Right lobe of liver (tissue), 6 donors: ENCODE measurements around the gene NGF. TPM values are rescaled to one million over a fixed set of nuclear protein-coding genes. Genes with fewer than 3 reads are reported as not detected.

Experiments used
- ATAC-seq, 4 donors: fragments of 200-7000 bp; cut with Tn5 transposase; one replicate each; pipeline ENCODE4 v1.9.1; 2020; ENCODE audit warnings: mild to moderate bottlenecking in 4 of 4, moderate library complexity in 4 of 4
- DNase-seq, 3 donors: peaks; one replicate each; pipeline ENCODE4 v3.0.0-alpha.2; 2020
- H3K27ac ChIP-seq, 3 donors: fragments of 200-600 bp; one replicate each; pipeline ENCODE4 v1.8.0; 2022
- H3K27me3 ChIP-seq, 2 donors: fragments of 200-600 bp; one replicate each; pipeline ENCODE4 v1.8.0; 2022
- H3K36me3 ChIP-seq, 4 donors: fragments of 200-600 bp; sonication (generic) in 1 of 4; one replicate each; pipeline versions ENCODE4 v1.5.1 to v1.8.0; 2017 to 2022; ENCODE audit warnings: control low read depth in 1 of 4
- H3K4me1 ChIP-seq, 4 donors: fragments of 200-600 bp; sonication (generic) in 1 of 4; one replicate each; pipeline versions ENCODE4 v1.5.1 to v1.8.0; 2017 to 2022; ENCODE audit warnings: control low read depth in 1 of 4
- H3K4me3 ChIP-seq, 3 donors: fragments of 200-600 bp; one replicate each; pipeline ENCODE4 v1.8.0; 2022
- H3K9me3 ChIP-seq, 4 donors: fragments of 200-600 bp; sonication (generic) in 1 of 4; one replicate each; pipeline versions ENCODE4 v1.5.1 to v1.8.0; 2017 to 2022; ENCODE audit warnings: control low read depth in 1 of 4
- POLR2A ChIP-seq: fragments of 450-650 bp; IDR thresholded peaks from one replicate; pipeline ENCODE4 v1.6.1; 2017; ENCODE audit warnings: antibody characterized with exemption, mild to moderate bottlenecking
- WGBS: methylation state at CpG from one replicate; pipeline ENCODE4 v1.1.6; 2018; ENCODE audit warnings: low coverage, low lambda C conversion rate; ENCODE audit not compliant: insufficient coverage; ENCODE audit errors: missing lambda C conversion rate; 5-methylcytosine and 5-hydroxymethylcytosine counted together
- intact Hi-C, 2 donors: fragments of 100-400 bp; cut with DNase I; formaldehyde crosslinking; loops; one replicate each; pipeline versions ENCODE4 v1.11.2 to v1.14.1; 2022
- total RNA-seq, 6 experiments: library from RNA; depleted of rRNA in 2 of 6; stranded (reverse); fragments of >200 nt in 2 of 6; fragmentation: NEBNext Ultra II Directional in 3 of 6; extraction: Animal tissue kit (Norgen Biotek cat#: 25700) in 3 of 6; gene quantifications; one replicate each; pipeline versions ENCODE4 v1.1.0 to v1.2.4, GENCODE V29; 2016 to 2023
- TF ChIP-seq, protein P1 (sequence below), 4 donors: fragments of 200-600 bp in 3 of 4; fragments of 450-650 bp in 1 of 4; IDR thresholded peaks; one replicate each; pipeline versions ENCODE4 v1.5.1 to v1.8.0; 2016 to 2022; ENCODE audit warnings: antibody characterized with exemption in 4 of 4, mild to moderate bottlenecking in 2 of 4
- donor health status: DM: no; HTN: yes; CAD: no.
- donor health status: DM: no; HTN: no; CAD: no.
- donor health status: DM: no; HTN: no; CAD: no.
- donor health status: DM: no; HTN: yes; CAD: no.
- donor health status: DM: no; HTN: yes; CAD: no.

The NGF gene
- total RNA-seq, 6 experiments from 2014 or later, result 0.22 to 1.3 (median 0.49) TPM

DNA sequence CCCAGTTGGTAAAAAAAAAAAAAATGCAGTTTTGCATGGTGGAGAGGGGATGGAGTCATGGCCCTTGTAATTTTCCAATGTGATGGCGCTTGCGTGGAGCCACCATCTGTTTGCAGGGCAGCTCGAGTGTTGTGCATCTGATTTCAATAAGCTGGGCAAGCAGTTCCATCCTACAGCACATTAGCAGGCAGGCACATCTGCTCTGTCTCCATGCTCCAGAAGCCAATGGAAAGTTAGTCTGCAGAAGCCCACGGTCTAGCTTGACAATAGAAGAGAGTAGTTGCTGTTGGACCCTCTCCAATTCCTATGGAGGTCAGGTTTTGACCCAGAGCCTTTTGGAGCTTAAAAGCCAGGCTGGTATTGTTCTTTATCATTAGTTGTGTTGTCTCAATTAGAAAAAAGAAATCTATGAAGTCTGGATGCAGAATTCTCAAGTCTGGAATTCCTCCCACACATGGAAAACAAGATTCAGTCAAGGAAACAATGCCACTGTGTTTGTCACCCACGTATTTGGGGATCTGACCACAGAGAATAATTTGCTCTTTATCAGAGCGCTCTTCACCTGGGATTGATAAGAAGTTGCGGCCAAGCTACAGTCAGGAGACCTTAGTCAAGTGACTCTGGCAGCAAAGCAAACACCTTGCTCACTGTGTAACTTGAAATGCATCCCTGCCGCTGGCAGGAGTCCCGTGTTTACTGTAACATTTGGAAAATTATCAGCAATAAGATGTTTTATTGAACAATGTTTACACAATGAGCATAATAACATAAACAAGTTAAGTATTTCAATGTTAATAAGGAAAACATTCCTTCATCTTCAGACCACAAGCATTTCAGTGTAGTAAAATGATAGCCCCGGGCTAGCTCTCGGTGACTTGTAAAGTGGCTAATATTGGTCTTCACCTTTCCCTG is 20.7 kb downstream of the NGF start:
- no peaks in the 10 kb centered on the region for H3K27me3 ChIP-seq
- whole genome bisulfite sequencing, result 56% methylated on average over 11 of the region's 11 CpGs
- no peak for DNase-seq
- no peak for TF ChIP-seq POLR2A
- TF ChIP-seq, protein P1, sequence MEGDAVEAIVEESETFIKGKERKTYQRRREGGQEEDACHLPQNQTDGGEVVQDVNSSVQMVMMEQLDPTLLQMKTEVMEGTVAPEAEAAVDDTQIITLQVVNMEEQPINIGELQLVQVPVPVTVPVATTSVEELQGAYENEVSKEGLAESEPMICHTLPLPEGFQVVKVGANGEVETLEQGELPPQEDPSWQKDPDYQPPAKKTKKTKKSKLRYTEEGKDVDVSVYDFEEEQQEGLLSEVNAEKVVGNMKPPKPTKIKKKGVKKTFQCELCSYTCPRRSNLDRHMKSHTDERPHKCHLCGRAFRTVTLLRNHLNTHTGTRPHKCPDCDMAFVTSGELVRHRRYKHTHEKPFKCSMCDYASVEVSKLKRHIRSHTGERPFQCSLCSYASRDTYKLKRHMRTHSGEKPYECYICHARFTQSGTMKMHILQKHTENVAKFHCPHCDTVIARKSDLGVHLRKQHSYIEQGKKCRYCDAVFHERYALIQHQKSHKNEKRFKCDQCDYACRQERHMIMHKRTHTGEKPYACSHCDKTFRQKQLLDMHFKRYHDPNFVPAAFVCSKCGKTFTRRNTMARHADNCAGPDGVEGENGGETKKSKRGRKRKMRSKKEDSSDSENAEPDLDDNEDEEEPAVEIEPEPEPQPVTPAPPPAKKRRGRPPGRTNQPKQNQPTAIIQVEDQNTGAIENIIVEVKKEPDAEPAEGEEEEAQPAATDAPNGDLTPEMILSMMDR (IDR thresholded peaks at IDR 0.05), result no peak
- no peaks in the 10 kb centered on the region for H3K36me3 ChIP-seq
- no peak for ATAC-seq
- H3K9me3 ChIP-seq, result no peaks in the 10 kb centered on the region
- H3K4me1 ChIP-seq, result no peaks in the 10 kb centered on the region
- intact Hi-C loops, result no loop called here
- H3K4me3 ChIP-seq, result no peak overlapping the region
- no peak overlapping the region for H3K27ac ChIP-seq

DNA sequence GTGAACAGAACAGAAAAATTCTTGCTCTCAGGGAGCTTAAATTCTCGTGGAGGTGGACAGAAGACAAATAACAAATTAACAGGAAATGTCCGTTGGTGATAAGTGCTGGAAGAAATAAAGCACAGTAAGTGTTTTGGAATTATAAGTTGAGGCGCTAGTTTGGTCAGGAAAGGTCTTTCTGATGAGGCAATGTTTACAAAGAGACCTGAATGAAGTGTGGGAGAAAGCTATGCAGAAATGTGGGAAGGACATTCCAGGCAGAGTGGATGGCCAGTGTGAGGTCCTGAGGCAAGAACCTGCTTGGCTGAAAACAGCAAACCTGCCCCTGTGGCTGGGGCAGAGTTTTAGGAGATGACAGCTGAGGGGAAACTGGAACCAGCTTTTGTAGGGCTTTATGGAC is 23.3 kb downstream of the NGF start:
- no peak overlapping the region for H3K4me3 ChIP-seq
- TF ChIP-seq POLR2A, result no peak
- TF ChIP-seq, protein P1 (IDR thresholded peaks at IDR 0.05), result no peak
- no peaks in the 10 kb centered on the region for H3K36me3 ChIP-seq
- H3K9me3 ChIP-seq, result no peaks in the 10 kb centered on the region
- 18% methylated on average over 3 of the region's 3 CpGs for WGBS
- no peak for DNase-seq
- H3K27ac ChIP-seq, result no peak overlapping the region
- intact Hi-C loops, result no loop called here
- H3K4me1 ChIP-seq, result no peaks in the 10 kb centered on the region
- ATAC-seq, result no peak
- H3K27me3 ChIP-seq, result no peaks in the 10 kb centered on the region

DNA sequence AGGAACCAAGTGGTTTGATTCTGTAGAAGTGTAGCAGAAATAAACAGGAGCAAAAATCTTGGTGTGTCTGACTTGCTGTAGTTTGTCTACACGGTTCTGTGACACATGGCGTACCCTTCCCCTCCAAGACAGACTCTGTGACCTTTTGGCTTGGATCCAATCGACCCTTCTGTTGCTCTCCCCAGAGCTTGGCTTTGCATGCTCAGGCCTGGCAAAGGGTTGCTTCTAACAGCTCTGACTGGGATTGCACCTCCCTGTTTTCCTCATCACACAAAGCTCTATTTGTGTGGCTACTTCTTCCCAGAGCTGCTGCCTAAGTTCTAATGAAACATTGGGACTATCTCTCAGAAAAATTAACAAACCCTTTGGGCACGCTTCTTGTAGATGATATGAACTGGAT is 24.0 kb downstream of the NGF start:
- 37% methylated on average over 4 of the region's 4 CpGs for WGBS
- Histone ChIP-seq H3K27me3 (no peaks in the 10 kb centered on the region), H3K4me1 (no peaks in the 10 kb centered on the region), H3K4me3 (no peak overlapping the region), H3K36me3 (no peaks in the 10 kb centered on the region), H3K9me3 (no peaks in the 10 kb centered on the region), H3K27ac (no peak overlapping the region)
- ATAC-seq (no peak), DNase-seq (no peak)
- TF ChIP-seq POLR2A, result no peak
- TF ChIP-seq, protein P1 (IDR thresholded peaks at IDR 0.05), result no peak
- intact Hi-C loops, result no loop called here

DNA sequence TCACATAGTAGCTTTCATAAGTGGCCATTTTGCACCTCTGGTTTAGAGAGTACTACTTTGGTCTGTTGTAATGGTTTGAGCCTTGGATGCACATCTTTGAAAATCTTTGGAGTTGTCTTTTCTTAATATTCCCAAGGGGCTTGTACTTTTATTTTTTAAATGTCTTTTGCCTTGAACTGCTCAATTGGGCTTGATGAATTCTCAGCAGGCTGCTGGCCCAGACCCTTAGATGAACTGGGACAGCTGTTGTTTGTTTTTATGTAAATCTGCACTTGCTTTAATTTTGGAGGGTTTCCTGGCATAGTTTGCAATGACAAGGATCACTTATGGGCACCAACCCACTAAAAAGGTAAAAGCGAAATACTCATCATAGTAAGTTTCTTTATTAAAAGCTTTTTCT is 24.9 kb downstream of the NGF start:
- Histone ChIP-seq H3K36me3 (no peaks in the 10 kb centered on the region), H3K9me3 (no peaks in the 10 kb centered on the region), H3K27me3 (no peaks in the 10 kb centered on the region), H3K4me1 (no peaks in the 10 kb centered on the region), H3K4me3 (no peak overlapping the region), H3K27ac (no peak overlapping the region)
- WGBS, result 67% methylated on average over 1 of the region's 1 CpG
- ATAC-seq (no peak), DNase-seq (no peak)
- intact Hi-C loops, result no loop called here
- TF ChIP-seq POLR2A, result no peak
- TF ChIP-seq, protein P1 (IDR thresholded peaks at IDR 0.05), result no peak
